Measurements from ENCODE around the gene KNOP1.

KNOP1 gene

DNA sequence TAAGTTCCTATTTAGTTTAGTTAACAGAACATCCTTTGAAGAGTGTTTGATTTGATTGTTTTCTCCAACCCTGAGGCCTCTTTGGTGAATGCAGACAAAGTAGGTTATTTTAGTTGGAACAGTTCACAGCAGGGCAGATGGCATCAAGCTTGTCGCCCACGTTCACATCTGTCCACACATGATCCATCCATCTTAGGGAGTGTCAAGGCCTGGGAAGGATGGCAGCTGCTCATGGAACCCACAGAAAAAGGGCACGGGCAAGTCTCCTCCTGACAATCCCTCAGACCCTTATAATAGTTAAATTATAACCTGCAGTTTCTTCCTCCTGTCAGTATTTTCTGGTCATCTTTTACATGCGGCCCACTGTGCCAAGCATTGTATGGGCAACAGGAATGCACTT is 60.2 kb downstream of the KNOP1 start:
- Histone ChIP-seq H4K20me1 (ENCODE audit: control insufficient read depth, insufficient read depth, low read depth, low read length) (no peaks in the 10 kb centered on the region), H3K4me2 (ENCODE audit: low read length) (no peak overlapping the region), H3K4me1 (ENCODE audit: control insufficient read depth, low read length) (no peaks in the 10 kb centered on the region), H3K4me3 (ENCODE audit: low read length) (no peak overlapping the region), H3K36me3 (ENCODE audit: control insufficient read depth, low read length) (no peaks in the 10 kb centered on the region; the same call in 1 of the 2 replicates), H3K27me3 (ENCODE audit: control insufficient read depth, low read length) (no peaks in the 10 kb centered on the region), H3K27ac (ENCODE audit: low read depth, low read length) (no peak overlapping the region), H3K79me2 (ENCODE audit: control insufficient read depth, low read length) (no peaks in the 10 kb centered on the region), H3K9me2 (replicated peaks; ENCODE audit: control insufficient read depth, low read length) (no peaks in the 10 kb centered on the region), H3K9me3 (ENCODE audit: control insufficient read depth, insufficient read depth, low read length) (no peaks in the 10 kb centered on the region), H3F3A (ENCODE audit: control insufficient read depth, insufficient read depth) (no peaks in the 10 kb centered on the region)
- no peak for TF ChIP-seq EZH2phosphoT487 (IDR thresholded peaks at IDR 0.05; ENCODE audit: borderline replicate concordance, low read length)
- TF ChIP-seq CTCF (IDR thresholded peaks at IDR 0.05; ENCODE audit: low read depth, low read length, poor library complexity, severe bottlenecking): no peak

DNA sequence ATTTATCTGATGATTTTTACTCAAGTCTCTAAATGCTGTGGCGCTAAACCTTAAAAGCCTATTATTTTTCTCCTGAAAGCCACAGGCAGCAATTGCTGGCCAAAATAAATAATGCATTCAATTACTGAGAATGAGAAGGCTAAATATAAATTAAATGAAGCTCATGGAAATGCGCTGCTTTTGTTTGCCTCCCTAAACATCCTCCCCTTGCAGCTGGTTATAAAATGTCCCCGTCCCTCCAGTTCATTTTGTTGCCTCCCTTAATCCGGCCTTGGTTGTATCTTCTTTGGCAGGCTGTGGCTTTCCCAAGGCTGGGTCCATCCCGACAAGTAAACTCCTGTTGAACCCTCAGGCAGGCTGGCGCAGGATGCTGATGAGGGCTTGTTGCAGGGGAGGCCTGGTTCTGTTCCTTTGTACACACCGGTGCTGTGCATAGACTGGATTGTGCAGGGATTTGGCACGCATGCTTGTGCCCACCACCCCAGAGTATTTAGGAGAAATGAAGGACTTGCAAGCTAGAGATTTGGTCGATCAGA is 62.7 kb downstream of the KNOP1 start:
- no peaks in the 10 kb centered on the region for H3K79me2 ChIP-seq (ENCODE audit: control insufficient read depth, low read length)
- H3K9me3 ChIP-seq (ENCODE audit: control insufficient read depth, insufficient read depth, low read length): no peaks in the 10 kb centered on the region
- H3K4me2 ChIP-seq (ENCODE audit: low read length): no peak overlapping the region
- H3K36me3 ChIP-seq (ENCODE audit: control insufficient read depth, low read length): no peaks in the 10 kb centered on the region; the same call in 1 of the 2 replicates
- H3K4me3 ChIP-seq (ENCODE audit: low read length): no peak overlapping the region
- no peaks in the 10 kb centered on the region for H3K9me2 ChIP-seq (replicated peaks; ENCODE audit: control insufficient read depth, low read length)
- no peaks in the 10 kb centered on the region for H3F3A ChIP-seq (ENCODE audit: control insufficient read depth, insufficient read depth)
- H4K20me1 ChIP-seq (ENCODE audit: control insufficient read depth, insufficient read depth, low read depth, low read length): no peaks in the 10 kb centered on the region
- no peaks in the 10 kb centered on the region for H3K27me3 ChIP-seq (ENCODE audit: control insufficient read depth, low read length)
- H3K4me1 ChIP-seq (ENCODE audit: control insufficient read depth, low read length): no peaks in the 10 kb centered on the region
- TF ChIP-seq CTCF (IDR thresholded peaks at IDR 0.05; ENCODE audit: low read depth, low read length, poor library complexity, severe bottlenecking) (no peak), EZH2phosphoT487 (IDR thresholded peaks at IDR 0.05; ENCODE audit: borderline replicate concordance, low read length) (no peak)
- no peak overlapping the region for H3K27ac ChIP-seq (ENCODE audit: low read depth, low read length)

GRCh38 chr16:19654147-19654546 is 63.9 kb downstream of the KNOP1 start:
- Histone ChIP-seq H3K9me2 (replicated peaks; ENCODE audit: control insufficient read depth, low read length) (no peaks in the 10 kb centered on the region), H3K4me2 (ENCODE audit: low read length) (no peak overlapping the region), H3K27ac (ENCODE audit: low read depth, low read length) (no peak overlapping the region), H3K27me3 (ENCODE audit: control insufficient read depth, low read length) (no peaks in the 10 kb centered on the region), H3F3A (ENCODE audit: control insufficient read depth, insufficient read depth) (no peaks in the 10 kb centered on the region), H3K4me1 (ENCODE audit: control insufficient read depth, low read length) (no peaks in the 10 kb centered on the region), H3K79me2 (ENCODE audit: control insufficient read depth, low read length) (no peaks in the 10 kb centered on the region), H3K4me3 (ENCODE audit: low read length) (no peak overlapping the region), H4K20me1 (ENCODE audit: control insufficient read depth, insufficient read depth, low read depth, low read length) (no peaks in the 10 kb centered on the region), H3K9me3 (ENCODE audit: control insufficient read depth, insufficient read depth, low read length) (no peaks in the 10 kb centered on the region), H3K36me3 (ENCODE audit: control insufficient read depth, low read length) (no peaks in the 10 kb centered on the region; the same call in 1 of the 2 replicates)
- TF ChIP-seq EZH2phosphoT487 (IDR thresholded peaks at IDR 0.05; ENCODE audit: borderline replicate concordance, low read length) (no peak), CTCF (IDR thresholded peaks at IDR 0.05; ENCODE audit: low read depth, low read length, poor library complexity, severe bottlenecking) (no peak)

Measured in DOHH2 (cell line).